ENCODE data around the gene EREG. TPM values are rescaled to one million over a fixed set of nuclear protein-coding genes. Genes with fewer than 3 reads are reported as not detected.

The EREG gene
- total and polyA plus RNA-seq, 4 donors = 0.51 TPM; not detected in 3

DNA sequence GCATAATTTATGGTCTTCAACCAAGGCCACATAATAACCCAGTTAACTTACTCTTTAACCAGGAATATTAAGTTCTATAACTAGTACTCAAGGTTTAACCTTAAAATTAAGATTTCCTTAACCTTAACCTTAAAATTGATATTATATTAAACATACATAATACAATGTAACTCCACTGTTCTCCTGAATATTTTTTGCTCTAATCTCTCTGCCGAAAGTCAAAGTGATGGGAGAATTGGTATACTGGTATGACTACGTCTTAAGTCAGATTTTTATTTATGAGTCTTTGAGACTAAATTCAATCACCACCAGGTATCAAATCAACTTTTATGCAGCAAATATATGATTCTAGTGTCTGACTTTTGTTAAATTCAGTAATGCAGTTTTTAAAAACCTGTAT is 22.8 kb downstream of the EREG start (continued):
- TF ChIP-seq JUND (IDR thresholded peaks at IDR 0.05) (no peak), FOXA2 (IDR thresholded peaks at IDR 0.05) (no peak), SP1 (IDR thresholded peaks at IDR 0.05) (no peak), NR2F2 (IDR thresholded peaks at IDR 0.05) (no peak), HNF4G (IDR thresholded peaks at IDR 0.05) (no peak), HNF4A (conservative IDR thresholded peaks at IDR 0.05) (no peak), GABPA (IDR thresholded peaks at IDR 0.05 in 1 of 2, conservative IDR thresholded peaks at IDR 0.05 in 1 of 2) (no peak)
- TF ChIP-seq, protein P1, sequence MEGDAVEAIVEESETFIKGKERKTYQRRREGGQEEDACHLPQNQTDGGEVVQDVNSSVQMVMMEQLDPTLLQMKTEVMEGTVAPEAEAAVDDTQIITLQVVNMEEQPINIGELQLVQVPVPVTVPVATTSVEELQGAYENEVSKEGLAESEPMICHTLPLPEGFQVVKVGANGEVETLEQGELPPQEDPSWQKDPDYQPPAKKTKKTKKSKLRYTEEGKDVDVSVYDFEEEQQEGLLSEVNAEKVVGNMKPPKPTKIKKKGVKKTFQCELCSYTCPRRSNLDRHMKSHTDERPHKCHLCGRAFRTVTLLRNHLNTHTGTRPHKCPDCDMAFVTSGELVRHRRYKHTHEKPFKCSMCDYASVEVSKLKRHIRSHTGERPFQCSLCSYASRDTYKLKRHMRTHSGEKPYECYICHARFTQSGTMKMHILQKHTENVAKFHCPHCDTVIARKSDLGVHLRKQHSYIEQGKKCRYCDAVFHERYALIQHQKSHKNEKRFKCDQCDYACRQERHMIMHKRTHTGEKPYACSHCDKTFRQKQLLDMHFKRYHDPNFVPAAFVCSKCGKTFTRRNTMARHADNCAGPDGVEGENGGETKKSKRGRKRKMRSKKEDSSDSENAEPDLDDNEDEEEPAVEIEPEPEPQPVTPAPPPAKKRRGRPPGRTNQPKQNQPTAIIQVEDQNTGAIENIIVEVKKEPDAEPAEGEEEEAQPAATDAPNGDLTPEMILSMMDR (IDR thresholded peaks at IDR 0.05; ENCODE audit: low read depth, low read length, missing input control) = no peak
- TF ChIP-seq, protein P2, sequence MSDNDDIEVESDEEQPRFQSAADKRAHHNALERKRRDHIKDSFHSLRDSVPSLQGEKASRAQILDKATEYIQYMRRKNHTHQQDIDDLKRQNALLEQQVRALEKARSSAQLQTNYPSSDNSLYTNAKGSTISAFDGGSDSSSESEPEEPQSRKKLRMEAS (IDR thresholded peaks at IDR 0.05) = no peak

DNA sequence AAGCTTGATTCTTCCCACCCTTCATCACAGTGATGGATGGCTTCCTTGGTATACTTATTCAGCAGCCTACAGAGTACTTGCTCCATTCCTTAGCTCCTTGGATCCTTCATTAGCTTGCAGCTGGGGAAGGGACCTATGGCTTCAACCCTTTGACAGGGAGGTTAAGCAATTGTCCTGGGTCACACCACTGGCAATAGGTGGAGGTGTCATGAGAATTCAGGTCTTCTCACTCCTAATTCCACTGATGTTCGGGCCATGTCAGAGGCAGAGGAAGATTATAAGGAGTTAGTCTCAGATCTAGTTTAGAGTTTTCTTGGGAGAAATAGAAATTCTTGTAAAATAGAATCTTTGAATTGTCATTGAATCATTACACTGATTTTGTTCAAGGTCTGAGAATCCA is 24.5 kb downstream of the EREG start:
- no peak overlapping the region for H3K4me3 ChIP-seq (ENCODE audit: low read depth in 1 of 3, low read length in 3 of 3)
- no peak overlapping the region for H3K9ac ChIP-seq (ENCODE audit: low read depth in 1 of 2, low read length in 2 of 2)
- WGBS = 84% methylated on average over 1 of the region's 1 CpG
- H3K4me1 ChIP-seq (ENCODE audit: control insufficient read depth in 4 of 4, insufficient read depth in 4 of 4, low read length in 3 of 4) = no peaks in the 10 kb centered on the region
- DNase-seq (ENCODE audit: low spot score) = no peak
- H3K9me3 ChIP-seq (ENCODE audit: control insufficient read depth in 4 of 4, low read length in 3 of 4) = no peaks in the 10 kb centered on the region
- H3K27ac ChIP-seq (ENCODE audit: low read depth in 1 of 2, low read length in 2 of 2) = no peak overlapping the region
- TF ChIP-seq SP1 (IDR thresholded peaks at IDR 0.05) (no peak), HNF4A (conservative IDR thresholded peaks at IDR 0.05) (no peak), TAF1 (conservative IDR thresholded peaks at IDR 0.05) (no peak), RAD21 (IDR thresholded peaks at IDR 0.05) (no peak), YY1 (IDR thresholded peaks at IDR 0.05) (no peak)
- TF ChIP-seq, protein P2 (IDR thresholded peaks at IDR 0.05) = no peak
- TF ChIP-seq, protein P3, sequence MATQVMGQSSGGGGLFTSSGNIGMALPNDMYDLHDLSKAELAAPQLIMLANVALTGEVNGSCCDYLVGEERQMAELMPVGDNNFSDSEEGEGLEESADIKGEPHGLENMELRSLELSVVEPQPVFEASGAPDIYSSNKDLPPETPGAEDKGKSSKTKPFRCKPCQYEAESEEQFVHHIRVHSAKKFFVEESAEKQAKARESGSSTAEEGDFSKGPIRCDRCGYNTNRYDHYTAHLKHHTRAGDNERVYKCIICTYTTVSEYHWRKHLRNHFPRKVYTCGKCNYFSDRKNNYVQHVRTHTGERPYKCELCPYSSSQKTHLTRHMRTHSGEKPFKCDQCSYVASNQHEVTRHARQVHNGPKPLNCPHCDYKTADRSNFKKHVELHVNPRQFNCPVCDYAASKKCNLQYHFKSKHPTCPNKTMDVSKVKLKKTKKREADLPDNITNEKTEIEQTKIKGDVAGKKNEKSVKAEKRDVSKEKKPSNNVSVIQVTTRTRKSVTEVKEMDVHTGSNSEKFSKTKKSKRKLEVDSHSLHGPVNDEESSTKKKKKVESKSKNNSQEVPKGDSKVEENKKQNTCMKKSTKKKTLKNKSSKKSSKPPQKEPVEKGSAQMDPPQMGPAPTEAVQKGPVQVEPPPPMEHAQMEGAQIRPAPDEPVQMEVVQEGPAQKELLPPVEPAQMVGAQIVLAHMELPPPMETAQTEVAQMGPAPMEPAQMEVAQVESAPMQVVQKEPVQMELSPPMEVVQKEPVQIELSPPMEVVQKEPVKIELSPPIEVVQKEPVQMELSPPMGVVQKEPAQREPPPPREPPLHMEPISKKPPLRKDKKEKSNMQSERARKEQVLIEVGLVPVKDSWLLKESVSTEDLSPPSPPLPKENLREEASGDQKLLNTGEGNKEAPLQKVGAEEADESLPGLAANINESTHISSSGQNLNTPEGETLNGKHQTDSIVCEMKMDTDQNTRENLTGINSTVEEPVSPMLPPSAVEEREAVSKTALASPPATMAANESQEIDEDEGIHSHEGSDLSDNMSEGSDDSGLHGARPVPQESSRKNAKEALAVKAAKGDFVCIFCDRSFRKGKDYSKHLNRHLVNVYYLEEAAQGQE (IDR thresholded peaks at IDR 0.05) = no peak
- TF ChIP-seq, protein P1 (IDR thresholded peaks at IDR 0.05; ENCODE audit: low read depth, low read length, missing input control) = no peak
- TF ChIP-seq, protein P4, sequence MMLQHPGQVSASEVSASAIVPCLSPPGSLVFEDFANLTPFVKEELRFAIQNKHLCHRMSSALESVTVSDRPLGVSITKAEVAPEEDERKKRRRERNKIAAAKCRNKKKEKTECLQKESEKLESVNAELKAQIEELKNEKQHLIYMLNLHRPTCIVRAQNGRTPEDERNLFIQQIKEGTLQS (IDR thresholded peaks at IDR 0.05) = no peak
- H3K36me3 ChIP-seq (ENCODE audit: control insufficient read depth in 4 of 4, insufficient read depth in 3 of 4, low read depth in 1 of 4, low read length in 3 of 4) = no peaks in the 10 kb centered on the region
- H3K27me3 ChIP-seq (ENCODE audit: control insufficient read depth in 4 of 4, insufficient read depth in 4 of 4, low read length in 3 of 4) = peaks cover 0 to 3% (median 0%) of the 10 kb centered on the region in 4 donors
